Measurements from ENCODE around the gene TMEM204. TPM values are rescaled to one million over a fixed set of nuclear protein-coding genes. Genes with fewer than 3 reads are reported as not detected.

TMEM204 gene
- total RNA-seq, 1 donor from 2014 or later, result 6.7 TPM

DNA sequence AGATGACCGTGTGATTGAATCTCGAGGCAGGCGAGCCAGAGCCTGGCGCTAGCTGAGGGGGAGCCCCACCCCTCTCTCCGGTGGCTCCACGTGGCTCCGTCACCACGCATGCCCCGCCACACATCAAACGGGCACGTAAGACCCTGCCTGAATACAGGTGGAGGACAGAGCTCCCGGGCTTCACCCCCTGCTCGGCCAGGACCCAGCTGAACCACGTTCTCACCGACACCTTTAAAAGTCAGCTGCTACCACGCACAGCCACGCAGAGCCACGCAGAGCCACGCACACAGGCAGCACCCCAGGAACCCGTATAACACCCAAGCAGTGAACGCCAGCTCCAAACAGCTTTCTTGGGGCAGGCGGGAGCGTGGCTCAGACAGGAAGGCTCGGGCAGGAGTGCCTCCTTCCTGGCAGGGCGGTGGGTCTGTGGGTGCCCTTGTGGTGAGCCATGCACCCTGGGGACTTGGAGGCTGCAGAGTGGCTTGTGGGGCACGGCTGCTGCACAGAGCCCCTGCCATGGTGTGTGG is 4.4 kb downstream of the TMEM204 start:
- DNase-seq (ENCODE audit: low spot score), result no peak

DNA sequence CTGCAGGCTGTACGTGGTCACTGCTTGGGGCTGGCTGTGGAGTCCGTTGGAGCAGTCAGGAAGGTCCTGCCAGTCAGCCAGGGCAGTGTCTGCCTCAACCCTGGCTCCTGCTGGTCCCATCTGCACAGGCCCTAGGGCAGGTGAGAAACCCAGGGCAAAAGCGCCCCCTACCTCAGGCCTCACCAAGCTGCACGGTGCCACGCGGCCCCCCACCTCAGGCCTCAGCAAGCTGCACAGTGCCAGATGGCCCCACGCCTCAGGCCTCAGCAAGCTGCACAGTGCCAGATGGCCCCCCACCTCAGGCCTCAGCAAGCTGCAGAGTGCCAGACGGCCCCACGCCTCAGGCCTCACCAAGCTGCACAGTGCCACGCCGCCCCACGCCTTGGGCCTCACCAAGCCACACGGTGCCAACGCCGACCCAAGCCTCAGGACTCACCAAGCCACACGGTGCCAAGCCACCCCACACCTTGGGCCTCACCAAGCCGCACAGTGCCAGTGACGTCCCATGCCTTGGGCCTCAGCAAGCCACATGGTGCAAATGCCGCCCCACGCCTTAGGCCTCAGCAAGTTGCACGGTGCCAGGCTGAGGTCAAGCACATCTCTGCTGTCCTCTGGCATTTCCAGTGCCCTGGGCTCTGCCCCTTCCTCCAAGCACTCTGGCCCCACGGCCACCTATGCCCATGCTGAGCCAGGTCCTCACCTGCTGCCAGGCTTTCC is 5.5 kb downstream of the TMEM204 start:
- no peak for DNase-seq (ENCODE audit: low spot score)

DNA sequence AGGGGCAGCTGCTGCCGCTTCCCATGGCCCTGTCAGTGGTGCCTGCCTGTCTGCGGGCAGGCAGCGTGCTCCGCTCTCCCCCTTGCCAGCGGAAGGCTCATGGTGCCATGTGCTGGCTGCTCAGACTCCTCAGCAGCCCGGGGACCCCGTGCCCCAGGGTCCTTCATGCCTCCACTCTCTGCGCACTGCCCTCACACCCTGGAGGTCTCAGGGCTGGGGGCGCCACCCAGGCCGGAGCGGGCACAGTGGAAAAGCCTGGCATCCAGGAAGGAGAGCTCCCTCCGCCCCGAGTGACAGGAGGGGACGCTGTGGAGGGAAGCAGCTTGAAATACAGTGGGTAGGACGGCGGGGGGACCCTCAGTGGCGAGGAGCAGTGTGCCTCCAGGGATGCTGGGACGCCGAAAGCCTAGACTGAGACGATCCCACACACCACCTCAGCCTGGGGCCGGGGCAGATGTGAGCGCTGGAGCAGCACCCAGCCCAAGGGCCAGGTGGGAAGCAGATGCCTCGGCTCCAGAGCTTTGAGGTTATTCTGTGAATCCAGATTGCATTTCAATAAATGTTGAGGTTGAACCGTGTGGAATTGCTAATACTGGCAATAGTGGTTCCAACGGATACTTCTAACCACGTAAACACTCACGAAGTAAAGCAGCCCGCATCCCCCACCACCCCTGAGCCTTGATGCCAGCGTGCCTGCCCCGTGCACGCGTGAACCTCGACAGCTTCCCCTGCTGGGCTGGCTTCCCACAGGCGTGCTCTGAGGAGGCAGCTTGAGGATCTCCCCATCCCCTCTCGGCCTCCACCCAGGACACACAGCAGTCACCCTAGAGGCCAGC is 6.5 kb downstream of the TMEM204 start:
- no peak for DNase-seq (ENCODE audit: low spot score)

DNA sequence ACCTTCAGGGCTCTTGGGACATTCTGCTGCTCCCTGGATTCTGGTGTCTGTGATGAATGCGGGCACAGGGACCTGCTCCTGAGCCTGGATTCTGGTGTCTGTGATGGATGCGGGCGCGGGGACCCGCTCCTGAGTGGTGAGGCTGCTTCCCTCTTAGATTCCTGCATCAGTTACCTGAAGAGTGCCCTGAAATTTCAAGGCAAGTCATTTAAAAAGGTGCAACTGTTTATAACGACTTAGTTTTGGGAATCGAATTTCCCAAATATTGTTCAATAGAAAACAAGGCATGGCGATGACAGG is 7.0 kb downstream of the TMEM204 start:
- DNase-seq (ENCODE audit: low spot score), result no peak

DNA sequence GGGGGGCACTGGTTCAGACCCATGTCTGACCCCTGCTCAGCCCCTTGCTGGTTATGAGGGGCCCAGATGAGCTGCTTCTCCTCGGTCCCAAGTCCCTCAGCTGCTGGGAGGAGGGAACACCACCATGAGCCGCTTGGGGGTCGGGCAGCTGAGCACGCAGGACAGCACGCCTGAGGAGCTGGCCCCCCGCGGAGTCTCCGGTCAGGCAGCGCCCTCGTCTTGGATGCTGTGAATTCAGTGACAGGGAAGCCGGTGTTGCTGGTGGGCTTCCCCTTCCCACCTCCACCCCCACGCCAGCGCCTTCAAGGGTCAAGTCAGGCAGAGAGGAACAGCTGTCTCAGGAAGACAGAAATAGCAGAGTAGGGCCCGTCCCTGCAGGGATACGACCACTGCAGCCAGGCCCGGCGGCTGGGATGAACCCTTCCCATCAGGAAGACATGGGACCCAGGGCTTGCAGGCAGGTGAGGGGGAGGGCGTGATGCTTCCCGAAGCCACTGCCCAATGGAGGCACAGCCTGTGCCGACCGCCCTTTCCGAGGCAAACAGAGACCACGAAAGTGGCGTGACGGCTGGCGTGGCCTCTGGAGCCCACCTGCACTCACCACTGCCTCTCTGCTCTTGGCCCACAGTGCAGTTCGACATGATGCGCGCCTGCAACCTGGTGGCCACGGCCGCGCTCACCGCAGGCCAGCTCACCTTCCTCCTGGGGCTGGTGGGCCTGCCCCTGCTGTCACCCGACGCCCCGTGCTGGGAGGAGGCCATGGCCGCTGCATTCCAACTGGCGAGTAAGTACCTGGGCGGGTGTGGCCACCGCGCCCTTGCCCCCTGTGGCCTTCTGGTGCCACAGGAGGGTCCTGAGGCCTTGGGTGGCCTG is 8.1 kb downstream of the TMEM204 start:
- no peak for DNase-seq (ENCODE audit: low spot score)

DNA sequence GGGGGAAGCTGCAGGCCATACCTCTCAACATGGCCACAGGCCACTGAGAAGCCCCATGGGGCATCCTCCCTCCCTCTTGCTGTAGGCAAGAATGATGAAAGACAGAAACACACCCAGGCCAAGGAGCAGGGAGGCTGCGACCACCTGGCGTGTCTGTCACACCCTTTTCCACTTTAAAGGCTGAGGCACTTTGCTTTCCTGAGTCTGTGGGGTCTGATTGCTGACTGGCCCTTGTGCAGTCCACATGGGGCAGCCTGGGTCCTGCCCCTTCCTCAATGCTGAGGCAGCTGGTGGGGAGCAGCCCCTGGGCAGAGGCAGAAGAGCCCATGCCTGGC is 8.7 kb downstream of the TMEM204 start:
- DNase-seq (ENCODE audit: low spot score), result no peak

DNA sequence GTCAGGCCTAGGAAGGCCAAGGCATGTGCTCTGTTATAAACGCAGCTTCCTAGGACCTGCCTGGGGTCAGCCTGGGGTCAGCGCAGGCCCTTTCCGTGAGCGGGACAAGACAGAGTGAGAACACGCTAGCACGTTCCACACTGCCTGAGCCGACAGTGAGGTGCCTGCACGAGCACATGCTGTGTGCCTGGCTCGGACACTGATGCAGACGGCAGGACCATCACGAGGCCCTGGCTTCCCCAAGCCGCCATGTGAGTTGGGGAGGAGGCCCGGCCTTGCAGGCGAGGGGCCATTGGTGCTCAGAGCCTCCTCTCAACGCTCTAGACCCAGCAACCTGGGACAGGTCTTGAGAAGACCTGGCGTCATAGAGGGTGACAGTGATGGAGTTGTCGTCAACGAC is 9.1 kb downstream of the TMEM204 start:
- DNase-seq (ENCODE audit: low spot score), result no peak

DNA sequence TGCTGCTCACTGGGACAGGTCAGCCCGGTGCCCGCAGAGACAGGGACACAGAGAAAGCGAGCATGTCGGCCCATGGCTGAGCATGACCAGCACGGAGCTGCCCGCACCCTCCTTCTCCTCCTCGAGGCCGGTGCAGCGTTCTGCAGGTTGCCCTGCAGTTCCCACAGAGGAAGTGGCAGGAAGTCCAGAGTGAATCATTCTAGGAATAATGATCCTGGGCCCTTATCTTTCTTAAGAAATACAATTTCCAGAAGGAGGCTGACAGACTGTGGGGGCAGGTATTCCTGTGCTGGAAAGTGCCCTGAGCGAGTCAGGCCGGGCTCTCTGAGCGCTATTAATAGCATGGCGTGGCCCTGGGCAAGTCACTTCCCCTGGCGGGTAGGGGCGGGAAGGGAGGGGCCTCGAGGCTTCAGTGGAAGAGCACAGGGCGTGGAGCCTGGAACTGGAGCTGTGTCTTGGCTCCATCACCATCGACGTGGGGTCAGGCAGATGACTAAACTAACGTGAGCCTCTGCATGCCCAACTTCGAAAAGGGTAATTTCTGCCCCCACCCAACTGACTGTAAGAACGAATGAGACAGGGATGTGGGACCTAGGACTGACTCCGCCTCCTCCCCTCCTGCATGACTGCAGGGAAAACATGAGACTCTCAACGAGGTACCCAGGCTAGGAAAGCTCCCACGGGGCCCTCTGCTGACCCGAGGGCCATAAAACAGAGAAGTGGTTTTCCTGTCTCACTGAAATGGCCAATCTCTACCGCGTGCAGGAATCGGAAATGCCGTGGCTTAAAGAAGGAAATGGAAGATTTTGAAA is 9.8 kb downstream of the TMEM204 start:
- peak; percentile 67 for DNase-seq (ENCODE audit: low spot score)

DNA sequence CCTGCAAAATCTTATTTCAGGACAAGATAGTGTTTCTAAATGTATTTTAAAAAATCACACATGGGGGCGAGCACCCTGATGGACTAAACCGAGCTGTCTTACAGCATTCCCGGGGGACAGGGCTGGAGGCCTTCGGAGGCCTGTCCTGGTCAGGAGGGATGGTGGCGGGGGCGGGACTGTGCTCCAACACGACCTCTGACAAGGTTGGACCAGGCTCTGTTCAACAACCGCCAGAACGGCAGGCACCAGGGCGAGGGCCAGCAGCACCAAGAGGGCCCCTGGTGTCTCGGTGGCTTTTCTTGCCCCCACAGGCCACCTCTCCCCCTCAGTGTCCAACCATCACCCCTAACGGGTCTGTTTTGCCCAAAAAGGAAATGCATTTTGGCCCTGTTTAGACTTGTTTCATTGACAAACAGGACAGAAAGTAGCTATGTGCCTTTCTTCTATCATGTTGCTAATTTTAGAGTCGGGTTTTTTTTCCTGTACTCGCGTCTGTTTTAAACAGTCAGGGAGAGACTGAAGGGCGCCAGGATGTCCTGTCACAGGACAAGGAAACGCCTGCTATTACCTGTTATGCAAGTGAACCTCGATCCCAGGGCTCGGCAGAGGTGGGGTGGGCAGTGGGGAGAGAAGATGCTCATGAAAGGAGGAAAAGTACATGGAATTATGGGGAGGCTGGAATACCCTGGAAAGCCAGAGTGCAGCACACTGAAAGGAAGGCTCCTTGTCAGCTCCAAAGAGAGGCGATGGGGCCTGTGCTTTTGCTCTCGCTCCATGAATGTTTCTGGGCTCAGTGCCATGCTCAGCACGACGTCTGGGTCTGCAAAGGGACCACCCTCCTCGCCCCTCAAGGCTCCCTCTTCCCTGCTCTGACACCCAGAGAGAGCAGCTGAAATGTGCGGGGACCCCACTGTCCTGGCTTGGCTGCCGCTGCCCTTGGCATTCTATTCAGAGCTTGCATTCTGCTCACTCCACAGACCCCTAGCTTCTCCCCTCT is 11.9 kb downstream of the TMEM204 start:
- peak; percentile 73 for DNase-seq (ENCODE audit: low spot score)

DNA sequence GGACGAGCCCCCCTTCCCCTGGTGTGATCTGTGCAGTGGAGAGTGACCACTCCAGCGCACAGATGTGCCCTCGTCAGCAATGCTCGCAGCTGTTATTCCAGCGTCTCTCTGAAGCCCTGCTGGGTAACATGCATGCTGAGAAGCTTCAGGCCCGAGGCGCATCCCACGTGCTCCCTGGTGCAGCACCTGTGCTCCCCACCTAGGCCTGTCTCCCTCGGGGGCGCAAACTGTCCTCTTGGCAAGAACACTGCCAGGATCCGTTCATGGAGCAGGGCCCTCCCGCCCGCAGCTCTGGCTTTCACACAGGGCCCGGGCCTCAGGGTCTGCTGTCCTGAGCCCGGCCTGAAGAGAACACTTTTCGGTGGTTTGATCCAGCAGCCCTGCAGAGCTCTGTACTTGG is 13.0 kb downstream of the TMEM204 start:
- DNase-seq (ENCODE audit: low spot score), result no peak

DNA sequence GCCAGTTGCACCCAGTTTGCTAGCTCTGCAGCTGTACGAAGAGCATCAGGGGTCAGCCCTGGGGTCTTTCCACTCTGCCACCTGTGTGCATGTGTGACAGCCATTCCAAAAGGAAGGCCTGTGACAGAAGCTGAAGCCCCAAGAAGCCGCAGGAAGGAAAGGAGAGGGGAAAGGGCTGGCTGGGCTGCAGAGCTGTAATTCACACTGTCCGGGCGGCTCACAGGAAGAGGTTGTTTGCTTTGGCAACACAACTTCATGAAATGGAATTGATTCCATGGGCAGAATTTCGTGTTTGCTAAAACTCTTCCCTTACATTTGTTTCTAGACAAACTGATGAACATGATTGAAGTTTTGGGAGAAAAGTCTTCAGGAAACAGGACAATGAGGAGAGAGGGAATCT is 14.8 kb downstream of the TMEM204 start:
- DNase-seq (ENCODE audit: low spot score), result no peak

DNA sequence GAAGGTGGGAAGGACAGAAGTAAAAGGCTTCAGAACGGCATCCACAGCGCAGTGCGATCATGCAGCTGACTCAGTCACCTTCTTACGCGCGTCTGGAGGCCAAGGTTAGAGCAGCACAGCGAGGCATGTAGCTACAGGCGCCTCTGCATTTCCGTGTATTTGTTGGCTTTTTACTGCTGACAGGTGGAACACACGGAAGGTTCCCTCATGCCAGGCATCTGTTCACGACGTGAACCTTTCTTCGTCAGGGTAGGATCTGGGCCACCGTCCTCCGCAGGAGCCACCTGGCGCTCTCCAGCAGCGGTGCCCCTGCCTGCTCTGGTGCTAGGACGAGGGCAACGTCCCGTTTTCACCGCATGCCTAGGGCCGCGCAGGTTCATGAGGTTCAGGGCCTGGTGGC is 15.3 kb downstream of the TMEM204 start:
- DNase-seq (ENCODE audit: low spot score), result no peak

DNA sequence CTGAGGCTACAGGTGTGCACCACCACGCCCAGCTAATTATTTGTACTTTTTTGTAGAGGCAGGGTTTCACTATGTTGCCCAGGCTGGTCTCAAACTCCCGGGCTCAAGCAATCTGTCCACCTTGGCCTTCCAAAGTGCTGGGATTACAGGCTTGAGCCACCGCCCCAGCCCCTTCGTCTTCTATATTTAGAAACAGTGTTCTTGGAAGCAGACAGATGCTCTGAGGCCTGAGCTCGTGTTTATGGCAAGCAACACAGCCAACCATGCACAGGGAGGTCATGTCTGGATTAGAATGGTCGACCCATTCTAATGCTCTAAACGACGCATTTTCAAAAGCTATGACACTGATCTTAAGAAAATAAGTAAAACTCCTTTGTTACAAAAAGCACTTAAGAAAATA is 16.6 kb downstream of the TMEM204 start:
- no peak for DNase-seq (ENCODE audit: low spot score)

DNA sequence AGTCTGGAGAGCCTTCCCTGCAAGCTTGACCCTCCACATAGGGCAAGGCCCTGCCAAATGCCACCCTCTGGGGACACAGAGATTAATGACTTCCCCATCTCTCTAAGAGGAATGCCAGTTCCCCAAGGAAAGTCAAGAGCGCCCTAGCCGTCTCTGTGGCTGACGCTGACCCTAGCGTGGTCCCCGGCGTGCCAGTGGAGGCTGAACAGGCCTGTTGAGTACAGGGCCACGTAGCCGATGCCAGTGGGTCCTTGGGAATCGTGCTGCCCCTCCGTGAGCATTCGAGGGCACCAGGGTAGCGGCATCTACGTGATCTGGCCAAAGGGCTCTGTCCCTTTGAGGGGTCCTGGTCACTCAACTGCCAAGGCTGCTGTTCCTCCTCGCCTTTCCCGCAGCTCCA is 17.2 kb downstream of the TMEM204 start:
- no peak for DNase-seq (ENCODE audit: low spot score)

DNA sequence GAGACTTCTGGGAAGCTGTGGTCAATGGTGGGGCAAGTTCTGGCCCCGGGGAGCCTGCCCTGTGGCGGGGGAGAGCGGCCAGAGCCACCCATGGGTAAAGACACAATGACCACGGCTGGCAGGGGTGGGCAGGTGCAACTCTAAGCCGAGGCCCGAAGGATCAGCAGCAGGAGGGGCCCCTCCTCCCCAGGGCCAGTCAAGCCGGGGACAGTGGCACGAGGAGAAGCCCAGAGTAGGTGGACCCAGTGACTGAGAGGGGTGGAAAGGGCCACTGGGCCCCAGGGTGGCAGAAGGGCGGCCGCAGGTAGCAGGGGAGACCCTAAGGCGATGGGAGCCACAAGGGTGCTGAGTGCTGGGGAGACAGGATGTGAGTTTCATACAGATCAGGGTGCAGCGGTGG is 17.7 kb downstream of the TMEM204 start:
- no peak for DNase-seq (ENCODE audit: low spot score)

DNA sequence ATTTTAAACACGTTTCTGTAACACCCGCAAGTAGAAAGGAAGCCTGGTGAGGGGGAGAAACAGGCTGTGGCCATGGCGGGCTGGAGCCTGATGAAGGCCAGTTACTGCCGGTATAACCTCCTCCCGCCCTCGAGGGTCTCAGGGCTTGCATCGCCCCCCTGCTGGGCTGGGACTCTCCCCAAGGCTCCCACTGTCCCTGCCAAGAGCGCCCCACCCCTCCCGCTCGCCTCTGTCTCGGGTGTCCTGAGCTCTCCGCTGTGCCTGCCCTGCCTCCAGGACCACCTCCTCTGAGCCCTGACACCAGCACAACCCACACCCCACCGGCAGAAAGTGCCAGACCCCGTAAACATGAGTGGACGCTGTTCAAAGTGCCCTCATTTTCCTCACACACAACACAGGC is 18.7 kb downstream of the TMEM204 start:
- no peak for DNase-seq (ENCODE audit: low spot score)

DNA sequence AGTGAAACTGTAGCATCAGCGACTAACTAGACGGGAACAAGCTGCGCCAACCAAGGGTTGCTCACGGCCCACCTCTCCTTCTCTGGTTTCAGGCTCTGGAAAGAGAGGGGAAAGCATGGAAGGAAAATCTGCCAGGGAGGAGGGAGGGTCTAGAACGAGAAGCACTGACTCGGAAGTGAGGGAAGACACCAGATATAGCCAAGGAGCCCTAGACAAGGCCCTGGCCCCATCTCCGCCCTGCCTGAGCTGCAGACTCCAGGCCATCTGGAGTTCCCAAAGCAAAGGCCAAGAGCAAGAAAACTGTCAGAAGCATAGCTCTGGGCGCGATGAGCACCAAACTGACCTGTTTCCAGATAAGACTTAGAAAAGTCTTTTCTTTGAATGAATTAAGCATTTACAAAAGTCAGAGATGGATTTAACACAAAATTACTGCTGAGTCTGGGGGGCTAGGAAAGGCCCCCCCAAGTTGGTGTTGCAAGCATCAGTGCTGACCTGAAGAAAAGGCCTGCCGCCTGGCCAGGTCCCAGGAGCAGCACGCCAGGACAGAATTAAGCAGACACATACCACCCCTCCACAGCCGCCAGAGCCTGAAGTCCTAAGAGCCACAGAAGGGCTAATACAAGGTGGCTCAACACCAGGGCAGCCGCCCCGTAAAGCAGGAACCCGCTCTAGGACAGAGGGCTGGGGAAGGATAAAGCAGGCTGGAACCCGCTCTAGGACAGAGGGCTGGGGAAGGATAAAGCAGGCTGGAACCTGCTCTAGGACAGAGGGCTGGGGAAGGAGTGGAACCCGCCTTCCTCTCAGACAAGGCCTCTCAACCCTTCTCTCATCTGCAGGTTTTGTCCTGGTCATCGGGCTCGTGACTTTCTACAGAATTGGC is 20.7 kb downstream of the TMEM204 start:
- peak; percentile 73 for DNase-seq (ENCODE audit: low spot score)

DNA sequence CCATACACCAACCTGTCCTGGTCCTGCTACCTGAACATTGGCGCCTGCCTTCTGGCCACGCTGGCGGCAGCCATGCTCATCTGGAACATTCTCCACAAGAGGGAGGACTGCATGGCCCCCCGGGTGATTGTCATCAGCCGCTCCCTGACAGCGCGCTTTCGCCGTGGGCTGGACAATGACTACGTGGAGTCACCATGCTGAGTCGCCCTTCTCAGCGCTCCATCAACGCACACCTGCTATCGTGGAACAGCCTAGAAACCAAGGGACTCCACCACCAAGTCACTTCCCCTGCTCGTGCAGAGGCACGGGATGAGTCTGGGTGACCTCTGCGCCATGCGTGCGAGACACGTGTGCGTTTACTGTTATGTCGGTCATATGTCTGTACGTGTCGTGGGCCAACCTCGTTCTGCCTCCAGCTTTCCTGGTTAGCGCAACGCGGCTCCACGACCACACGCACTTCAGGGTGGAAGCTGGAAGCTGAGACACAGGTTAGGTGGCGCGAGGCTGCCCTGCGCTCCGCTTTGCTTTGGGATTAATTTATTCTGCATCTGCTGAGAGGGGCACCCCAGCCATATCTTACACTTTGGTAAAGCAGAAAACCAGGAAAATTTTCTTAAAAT is 21.5 kb downstream of the TMEM204 start:
- DNase-seq (ENCODE audit: low spot score), result no peak

DNA sequence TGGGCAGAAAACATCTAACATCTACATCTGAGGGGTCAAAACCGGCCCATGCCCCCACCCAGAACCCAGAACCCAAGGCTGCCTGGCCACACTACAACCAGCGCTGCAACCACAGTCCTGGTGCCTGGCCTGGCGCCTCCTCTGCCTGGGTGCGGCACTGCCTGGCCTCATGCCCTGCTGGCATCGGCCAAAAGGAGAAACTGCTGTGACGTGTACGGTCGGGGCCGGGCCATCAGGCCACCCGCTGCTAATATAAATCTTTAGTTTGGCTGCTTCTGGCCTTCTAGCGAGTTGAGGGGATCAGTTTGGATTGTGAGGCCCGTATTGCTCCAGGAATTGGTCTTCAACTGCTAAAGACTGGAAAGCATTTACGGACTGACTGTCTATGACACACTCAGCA is 22.8 kb downstream of the TMEM204 start:
- DNase-seq (ENCODE audit: low spot score), result no peak

Data from umbilical cord (tissue), 2 donors.